Omental fat pad (tissue), 4 donors: ENCODE measurements around the gene TARS2. TPM values are rescaled to one million over a fixed set of nuclear protein-coding genes. Genes with fewer than 3 reads are reported as not detected.

Experiments used
- ATAC-seq: fragments of 150-250 bp; one replicate; pipeline ENCODE4 v1.9.1; 2016; ENCODE audit warnings: mild to moderate bottlenecking, moderate library complexity; ENCODE audit not compliant: low FRiP score
- DNase-seq: peaks from one replicate; pipeline ENCODE4 v3.0.0-alpha.2; 2019; ENCODE audit warnings: low spot score
- total RNA-seq, 4 donors: library from RNA; depleted of rRNA; stranded (reverse); fragments of >200 nt; gene quantifications; one replicate each; pipeline ENCODE4 v1.1.0, GENCODE V29; 2016
- TF ChIP-seq, protein P1 (sequence below), 3 donors: fragments of 450-650 bp; IDR thresholded peaks; one replicate each; pipeline ENCODE4 v1.5.1; 2016 to 2017; ENCODE audit warnings: antibody characterized with exemption in 3 of 3, mild to moderate bottlenecking in 3 of 3, moderate library complexity in 2 of 3

TARS2 gene
- total RNA-seq, 4 donors from 2014 or later = 7.0 to 10.9 (median 10.0) TPM

DNA sequence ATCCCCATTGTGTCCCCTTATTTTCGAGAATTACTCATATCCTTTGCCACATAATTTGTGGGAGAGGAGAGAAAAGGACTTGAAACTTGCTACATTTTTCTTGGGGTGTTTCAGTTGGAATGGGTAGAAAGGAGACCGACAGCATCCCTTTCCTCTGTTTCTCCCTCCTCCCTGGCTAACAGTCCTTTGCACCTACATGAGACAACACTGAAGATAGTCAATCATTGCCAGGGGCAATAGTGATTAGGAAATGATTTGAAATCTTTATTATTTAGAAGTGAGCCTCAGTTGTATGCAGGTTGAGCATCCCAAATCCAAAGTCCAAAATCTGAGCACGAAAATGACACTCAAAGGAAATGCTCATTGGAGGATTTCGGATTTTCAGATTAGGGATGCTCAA lies 7.8 kb upstream of the TARS2 start:
- TF ChIP-seq, protein P1, sequence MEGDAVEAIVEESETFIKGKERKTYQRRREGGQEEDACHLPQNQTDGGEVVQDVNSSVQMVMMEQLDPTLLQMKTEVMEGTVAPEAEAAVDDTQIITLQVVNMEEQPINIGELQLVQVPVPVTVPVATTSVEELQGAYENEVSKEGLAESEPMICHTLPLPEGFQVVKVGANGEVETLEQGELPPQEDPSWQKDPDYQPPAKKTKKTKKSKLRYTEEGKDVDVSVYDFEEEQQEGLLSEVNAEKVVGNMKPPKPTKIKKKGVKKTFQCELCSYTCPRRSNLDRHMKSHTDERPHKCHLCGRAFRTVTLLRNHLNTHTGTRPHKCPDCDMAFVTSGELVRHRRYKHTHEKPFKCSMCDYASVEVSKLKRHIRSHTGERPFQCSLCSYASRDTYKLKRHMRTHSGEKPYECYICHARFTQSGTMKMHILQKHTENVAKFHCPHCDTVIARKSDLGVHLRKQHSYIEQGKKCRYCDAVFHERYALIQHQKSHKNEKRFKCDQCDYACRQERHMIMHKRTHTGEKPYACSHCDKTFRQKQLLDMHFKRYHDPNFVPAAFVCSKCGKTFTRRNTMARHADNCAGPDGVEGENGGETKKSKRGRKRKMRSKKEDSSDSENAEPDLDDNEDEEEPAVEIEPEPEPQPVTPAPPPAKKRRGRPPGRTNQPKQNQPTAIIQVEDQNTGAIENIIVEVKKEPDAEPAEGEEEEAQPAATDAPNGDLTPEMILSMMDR (IDR thresholded peaks at IDR 0.05) = no peak
- ATAC-seq (no peak), DNase-seq (no peak)

DNA sequence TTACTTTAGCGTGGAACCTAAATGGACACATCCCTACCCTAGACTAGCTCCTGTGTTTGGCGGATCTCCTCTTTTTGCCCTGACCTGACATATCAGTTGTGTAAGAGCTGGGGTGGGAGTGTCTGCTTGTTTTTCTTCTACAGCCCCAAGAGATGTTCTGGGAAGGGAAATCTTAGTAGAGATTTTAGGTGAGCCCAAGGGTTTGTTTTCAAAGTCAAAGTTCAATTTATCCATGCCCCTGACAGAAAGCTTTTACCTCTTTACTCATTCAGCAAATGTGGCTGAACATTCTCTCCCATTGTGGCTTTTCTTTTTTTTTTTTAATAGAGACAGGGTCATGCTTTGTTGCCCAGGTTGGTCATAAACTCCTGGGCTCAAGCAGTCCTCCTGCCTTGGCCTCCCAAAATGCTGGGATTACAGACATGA lies 7.3 kb upstream of the TARS2 start:
- DNase-seq = no peak
- no peak for ATAC-seq
- TF ChIP-seq, protein P1 (IDR thresholded peaks at IDR 0.05) = no peak

DNA sequence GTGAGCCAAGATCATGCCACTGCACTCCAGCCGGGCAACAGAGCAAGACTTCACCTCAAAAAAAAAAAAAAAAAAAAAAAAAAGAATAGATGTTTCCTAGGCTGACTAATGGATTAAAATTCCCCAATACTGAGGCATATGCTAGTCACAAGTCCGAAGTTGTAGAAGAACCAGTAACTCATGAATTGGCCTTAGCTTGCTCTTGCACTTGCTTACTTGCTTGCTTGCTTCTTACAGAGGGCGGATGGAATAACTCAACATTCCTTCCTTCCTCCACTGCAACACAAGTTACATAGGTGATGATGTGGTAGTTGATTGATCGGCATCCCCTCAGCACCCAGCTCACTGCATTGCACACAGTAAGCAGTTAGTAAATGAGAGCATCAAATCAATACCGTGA lies 2.8 kb upstream of the TARS2 start:
- TF ChIP-seq, protein P1 (IDR thresholded peaks at IDR 0.05) = no peak
- DNase-seq (no peak), ATAC-seq (no peak)

DNA sequence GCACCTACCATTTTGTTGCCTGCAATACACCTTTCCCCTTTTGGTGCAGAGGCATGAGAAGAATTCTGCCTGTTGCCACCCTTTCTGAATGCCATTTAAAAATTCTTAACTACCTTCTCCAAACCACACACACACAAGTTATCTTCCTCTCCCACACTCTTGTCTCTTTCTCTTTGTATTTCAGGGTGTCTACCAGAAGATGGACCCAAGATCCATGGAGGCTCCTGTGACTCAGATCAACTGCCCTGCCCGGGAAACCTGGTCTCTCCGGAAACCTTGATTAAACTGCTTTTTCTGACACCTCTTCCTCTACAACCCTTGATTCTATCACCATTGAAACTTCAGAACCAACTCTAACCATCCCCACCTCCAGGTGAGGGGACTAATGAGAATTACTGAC lies 2.4 kb upstream of the TARS2 start:
- no peak for ATAC-seq
- TF ChIP-seq, protein P1 (IDR thresholded peaks at IDR 0.05) = no peak
- DNase-seq = no peak

DNA sequence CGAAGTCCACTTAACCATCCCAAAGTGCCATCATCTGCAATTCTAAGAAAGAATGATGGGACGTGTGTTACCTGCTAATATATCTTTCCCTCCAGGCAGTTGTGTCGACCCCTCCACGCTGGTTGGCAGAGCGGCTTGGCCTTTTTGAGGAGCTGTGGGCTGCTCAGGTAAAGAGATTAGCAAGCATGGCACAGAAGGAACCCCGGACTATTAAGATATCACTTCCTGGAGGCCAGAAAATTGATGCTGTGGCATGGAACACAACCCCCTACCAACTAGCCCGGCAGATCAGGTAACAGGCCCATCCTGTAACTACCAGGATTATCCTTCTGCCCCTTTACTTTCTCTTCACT lies 520 bp downstream of the TARS2 start:
- no peak for ATAC-seq
- no peak for DNase-seq
- TF ChIP-seq, protein P1 (IDR thresholded peaks at IDR 0.05) = no peak

DNA sequence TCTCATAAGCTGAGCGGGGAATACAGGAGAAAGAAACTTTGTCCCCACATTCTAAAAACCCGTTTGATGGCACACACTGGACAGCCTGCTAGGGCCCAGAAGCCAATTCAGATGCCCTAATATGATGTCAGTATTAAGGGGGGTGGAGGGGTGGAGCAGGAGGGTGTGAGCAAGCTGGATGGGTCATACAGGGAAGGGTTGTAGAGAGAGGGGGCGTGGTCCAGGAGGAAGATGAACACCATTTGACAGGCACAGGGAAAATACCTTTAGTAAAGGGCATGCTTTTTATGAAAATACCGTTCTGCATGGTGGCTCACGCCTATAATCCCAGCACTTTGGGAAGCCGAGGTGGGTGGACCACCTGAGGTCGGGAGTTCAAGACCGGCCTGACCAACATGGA lies 6.0 kb downstream of the TARS2 start:
- no peak for DNase-seq
- TF ChIP-seq, protein P1 (IDR thresholded peaks at IDR 0.05) = no peak
- no peak for ATAC-seq

DNA sequence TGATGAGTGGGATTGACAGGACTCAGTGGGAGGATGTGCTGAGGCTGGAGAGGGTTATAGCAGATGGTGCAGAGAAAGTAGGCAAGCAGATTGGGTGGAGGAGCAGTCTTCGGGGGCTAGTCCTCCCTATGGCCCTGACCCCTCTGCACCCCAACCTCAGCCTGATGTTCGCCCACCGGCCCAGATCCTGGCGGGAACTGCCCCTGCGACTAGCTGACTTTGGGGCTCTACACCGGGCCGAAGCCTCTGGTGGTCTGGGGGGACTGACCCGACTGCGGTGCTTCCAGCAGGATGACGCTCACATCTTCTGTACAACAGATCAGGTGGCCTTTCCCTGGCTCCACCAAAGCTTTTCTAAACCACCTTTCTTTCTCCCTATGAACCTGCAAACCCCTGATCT lies 11.1 kb downstream of the TARS2 start:
- ATAC-seq = no peak
- no peak for DNase-seq
- TF ChIP-seq, protein P1 (IDR thresholded peaks at IDR 0.05) = no peak
